ENCODE data around the gene POPDC2. TPM values are rescaled to one million over a fixed set of nuclear protein-coding genes. Genes with fewer than 3 reads are reported as not detected.
A peak's percentile ranks its signal among the peaks of the same experiment; 100 is the strongest.

POPDC2 gene
- total RNA-seq, 2 experiments from 2014 or later, result 0.72 to 1.5 TPM

GRCh38 chr3:119619094-119619493 lies 41.3 kb downstream of the POPDC2 start:
- CTCF ChIA-PET, result no interaction called here
- H3K36me3 Mint-ChIP-seq (ENCODE audit: low read depth), result no peaks in the 10 kb centered on the region
- no peak for DNase-seq
- H3K4me1 Mint-ChIP-seq (ENCODE audit: low read depth), result no peaks in the 10 kb centered on the region
- H3K27ac Mint-ChIP-seq, result no peak overlapping the region
- intact Hi-C loops (cut with micrococcal nuclease), result loop anchor here (1.0 kb wide), 1 partner anchor 62 kb away; no protein-coding TSS in a partner anchor
- H3K27me3 Mint-ChIP-seq (ENCODE audit: low read depth), result peaks cover 10% of the 10 kb centered on the region
- no peak overlapping the region for H3K4me3 Mint-ChIP-seq
- H3K9me3 Mint-ChIP-seq, result no peaks in the 10 kb centered on the region

- H3K9me3 Mint-ChIP-seq, result no peaks in the 10 kb centered on the region
These were observed 44.3 kb downstream of the POPDC2 start for GRCh38 chr3:119616056-119616455.

GRCh38 chr3:119613872-119614271 lies 46.5 kb downstream of the POPDC2 start:
- H3K36me3 Mint-ChIP-seq (ENCODE audit: low read depth), result no peaks in the 10 kb centered on the region
- no peak for DNase-seq
- CTCF ChIA-PET, result interaction anchor here (0.6 kb wide), 1 partner anchor 129 kb away, joined by 3 read pairs; no protein-coding TSS in a partner anchor
- no peaks in the 10 kb centered on the region for H3K4me1 Mint-ChIP-seq (ENCODE audit: low read depth)
- intact Hi-C loops (cut with micrococcal nuclease), result no loop called here
- H3K27me3 Mint-ChIP-seq (ENCODE audit: low read depth), result peaks cover 18% of the 10 kb centered on the region
- no peak overlapping the region for H3K27ac Mint-ChIP-seq
- no peak overlapping the region for H3K4me3 Mint-ChIP-seq
- no peaks in the 10 kb centered on the region for H3K9me3 Mint-ChIP-seq

More at GRCh38 chr3:119616056-119616455, 44.3 kb downstream of the POPDC2 start:
- Mint-ChIP-seq H3K27ac (no peak overlapping the region), H3K36me3 (ENCODE audit: low read depth) (no peaks in the 10 kb centered on the region), H3K27me3 (ENCODE audit: low read depth) (peaks cover 15% of the 10 kb centered on the region), H3K4me3 (no peak overlapping the region), H3K4me1 (ENCODE audit: low read depth) (no peaks in the 10 kb centered on the region)
- CTCF ChIA-PET, result no interaction called here
- DNase-seq, result no peak
- intact Hi-C loops (cut with micrococcal nuclease), result no loop called here

- H3K27me3 Mint-ChIP-seq (ENCODE audit: low read depth), result peaks cover 23% of the 10 kb centered on the region
- H3K9me3 Mint-ChIP-seq, result no peaks in the 10 kb centered on the region
- H3K4me1 Mint-ChIP-seq (ENCODE audit: low read depth), result no peaks in the 10 kb centered on the region
- no peak for DNase-seq
- no peak overlapping the region for H3K27ac Mint-ChIP-seq
- H3K36me3 Mint-ChIP-seq (ENCODE audit: low read depth), result no peaks in the 10 kb centered on the region
- CTCF ChIA-PET, result interaction anchor here (0.6 kb wide), 1 partner anchor 130 kb away, joined by 3 read pairs; no protein-coding TSS in a partner anchor
- intact Hi-C loops (cut with micrococcal nuclease), result no loop called here
- H3K4me3 Mint-ChIP-seq, result no peak overlapping the region
These were observed 47.2 kb downstream of the POPDC2 start for GRCh38 chr3:119613201-119613600.

- Mint-ChIP-seq H3K4me1 (ENCODE audit: low read depth) (no peaks in the 10 kb centered on the region), H3K4me3 (no peak overlapping the region), H3K36me3 (ENCODE audit: low read depth) (no peaks in the 10 kb centered on the region), H3K27me3 (ENCODE audit: low read depth) (peaks cover 28% of the 10 kb centered on the region), H3K27ac (no peak overlapping the region), H3K9me3 (no peaks in the 10 kb centered on the region)
- CTCF ChIA-PET, result interaction anchor here (0.6 kb wide), 1 partner anchor 60 kb away, joined by 3 read pairs; no protein-coding TSS in a partner anchor
- DNase-seq, result no peak
- intact Hi-C loops (cut with micrococcal nuclease), result no loop called here
These were observed 48.7 kb downstream of the POPDC2 start for GRCh38 chr3:119611664-119612063.

- Mint-ChIP-seq H3K4me3 (no peak overlapping the region), H3K36me3 (ENCODE audit: low read depth) (no peaks in the 10 kb centered on the region), H3K27ac (no peak overlapping the region), H3K27me3 (ENCODE audit: low read depth) (peaks cover 21% of the 10 kb centered on the region), H3K4me1 (ENCODE audit: low read depth) (no peaks in the 10 kb centered on the region), H3K9me3 (no peaks in the 10 kb centered on the region)
- CTCF ChIA-PET, result no interaction called here
- no peak for DNase-seq
- intact Hi-C loops (cut with micrococcal nuclease), result loop anchor here (10.0 kb wide), 1 partner anchor 486 kb away; the partner anchor contains the start of gene GSK3B
These were observed 51.1 kb downstream of the POPDC2 start for GRCh38 chr3:119609301-119609700.

- H3K4me3 Mint-ChIP-seq, result no peak overlapping the region
- CTCF ChIA-PET, result no interaction called here
- no peak overlapping the region for H3K27ac Mint-ChIP-seq
- intact Hi-C loops (cut with micrococcal nuclease), result loop anchor here (10.0 kb wide), 1 partner anchor 486 kb away; the partner anchor contains the start of gene GSK3B
- DNase-seq, result no peak
- peaks cover 21% of the 10 kb centered on the region for H3K27me3 Mint-ChIP-seq (ENCODE audit: low read depth)
- no peaks in the 10 kb centered on the region for H3K36me3 Mint-ChIP-seq (ENCODE audit: low read depth)
- H3K4me1 Mint-ChIP-seq (ENCODE audit: low read depth), result no peaks in the 10 kb centered on the region
- H3K9me3 Mint-ChIP-seq, result no peaks in the 10 kb centered on the region
These were observed 51.9 kb downstream of the POPDC2 start for GRCh38 chr3:119608405-119609000.

- no peaks in the 10 kb centered on the region for H3K9me3 Mint-ChIP-seq
- no peak overlapping the region for H3K4me3 Mint-ChIP-seq
- H3K36me3 Mint-ChIP-seq (ENCODE audit: low read depth), result no peaks in the 10 kb centered on the region
- peaks cover 12% of the 10 kb centered on the region for H3K27me3 Mint-ChIP-seq (ENCODE audit: low read depth)
- CTCF ChIA-PET, result interaction anchor here (0.6 kb wide), 2 partner anchors 20 to 282 kb away, joined by 3 to 4 read pairs; no protein-coding TSS in a partner anchor
- no peak for DNase-seq
- intact Hi-C loops (cut with micrococcal nuclease), result loop anchor here (1.0 to 10.0 kb wide), 2 partner anchors 21 to 490 kb away; partner anchors contain the start of gene GSK3B
- no peak overlapping the region for H3K27ac Mint-ChIP-seq
- peaks cover 3% of the 10 kb centered on the region for H3K4me1 Mint-ChIP-seq (ENCODE audit: low read depth)
These were observed 55.5 kb downstream of the POPDC2 start for GRCh38 chr3:119604878-119605277.

GRCh38 chr3:119602676-119603075 lies 57.7 kb downstream of the POPDC2 start:
- Mint-ChIP-seq H3K4me1 (ENCODE audit: low read depth) (peaks cover 3% of the 10 kb centered on the region), H3K4me3 (no peak overlapping the region), H3K27ac (no peak overlapping the region), H3K9me3 (no peaks in the 10 kb centered on the region), H3K27me3 (ENCODE audit: low read depth) (peaks cover 1% of the 10 kb centered on the region), H3K36me3 (ENCODE audit: low read depth) (no peaks in the 10 kb centered on the region)
- CTCF ChIA-PET, result no interaction called here
- intact Hi-C loops (cut with micrococcal nuclease), result loop anchor here (10.0 kb wide), 1 partner anchor 492 kb away; the partner anchor contains the start of gene GSK3B
- no peak for DNase-seq

- no peak overlapping the region for H3K4me3 Mint-ChIP-seq
- peak; percentile 14 for DNase-seq
- intact Hi-C loops (cut with micrococcal nuclease), result loop anchor here (2.0 to 10.0 kb wide), 3 partner anchors 18 to 494 kb away; partner anchors contain the start of gene GSK3B
- no peaks in the 10 kb centered on the region for H3K27me3 Mint-ChIP-seq (ENCODE audit: low read depth)
- peaks cover 3% of the 10 kb centered on the region for H3K4me1 Mint-ChIP-seq (ENCODE audit: low read depth)
- no peaks in the 10 kb centered on the region for H3K9me3 Mint-ChIP-seq
- CTCF ChIA-PET, result interaction anchor here (0.7 to 1.2 kb wide), 3 partner anchors 21 to 140 kb away, joined by 3 to 4 read pairs (median 3); no protein-coding TSS in a partner anchor
- H3K27ac Mint-ChIP-seq, result no peak overlapping the region
- no peaks in the 10 kb centered on the region for H3K36me3 Mint-ChIP-seq (ENCODE audit: low read depth)
These were observed 59.2 kb downstream of the POPDC2 start for GRCh38 chr3:119601154-119601553.

GRCh38 chr3:119600732-119601131 lies 59.7 kb downstream of the POPDC2 start:
- Mint-ChIP-seq H3K4me1 (ENCODE audit: low read depth) (peaks cover 3% of the 10 kb centered on the region), H3K27ac (no peak overlapping the region)

GRCh38 chr3:119599558-119600174 lies 60.7 kb downstream of the POPDC2 start:
- Mint-ChIP-seq H3K27me3 (ENCODE audit: low read depth) (no peaks in the 10 kb centered on the region), H3K27ac (no peak overlapping the region), H3K9me3 (no peaks in the 10 kb centered on the region), H3K36me3 (ENCODE audit: low read depth) (no peaks in the 10 kb centered on the region), H3K4me1 (ENCODE audit: low read depth) (peaks cover 3% of the 10 kb centered on the region), H3K4me3 (no peak overlapping the region)
- CTCF ChIA-PET, result interaction anchor here (1.0 to 1.4 kb wide), 2 partner anchors 8 to 27 kb away, joined by 3 to 4 read pairs; no protein-coding TSS in a partner anchor
- no peak for DNase-seq
- intact Hi-C loops (cut with micrococcal nuclease), result loop anchor here (1.0 to 10.0 kb wide), 5 partner anchors 17 to 495 kb away; partner anchors contain the start of genes COX17 and GSK3B

More at GRCh38 chr3:119600732-119601131, 59.7 kb downstream of the POPDC2 start:
- H3K36me3 Mint-ChIP-seq (ENCODE audit: low read depth), result no peaks in the 10 kb centered on the region
- DNase-seq, result peak; percentile 59
- no peaks in the 10 kb centered on the region for H3K27me3 Mint-ChIP-seq (ENCODE audit: low read depth)
- intact Hi-C loops (cut with micrococcal nuclease), result loop anchor here (1.0 to 10.0 kb wide), 5 partner anchors 18 to 494 kb away; partner anchors contain the start of genes COX17 and GSK3B
- no peak overlapping the region for H3K4me3 Mint-ChIP-seq
- CTCF ChIA-PET, result interaction anchor here (0.6 to 1.2 kb wide), 6 partner anchors 10 to 141 kb away, joined by 3 to 4 read pairs (median 3); no protein-coding TSS in a partner anchor
- H3K9me3 Mint-ChIP-seq, result no peaks in the 10 kb centered on the region
